Measurements from ENCODE around the gene PTH2R. TPM values are rescaled to one million over a fixed set of nuclear protein-coding genes. Genes with fewer than 3 reads are reported as not detected.
A peak's percentile ranks its signal among the peaks of the same experiment; 100 is the strongest.

PTH2R gene
- total and polyA plus RNA-seq, 9 of the 15 experiments (the other 6 are each of a cell fraction or from before 2014, with no cell fraction given) = 2.7 to 8.8 (median 4.2) TPM

- ChIA-PET CTCF (ENCODE audit: low intra/inter-chr PET ratio) (no interaction called here), POLR2A (no interaction called here)
- intact Hi-C loops (cut with micrococcal nuclease) (no loop called here), in situ Hi-C loops (cut with MboI) (no loop called here)
- Histone ChIP-seq H3K4me2 (ENCODE audit: insufficient read depth, low read length) (no peak overlapping the region), H3K9me1 (ENCODE audit: control insufficient read depth, insufficient read depth, low read length) (no peaks in the 10 kb centered on the region), H3K4me1 (replicated peaks in 1 of 2; ENCODE audit: control insufficient read depth in 2 of 2, insufficient read depth in 2 of 2, low read length in 2 of 2) (peaks cover 0 to 10% of the 10 kb centered on the region in 2 experiments; a peak in 2 of 5 replicates), H3K4me3 (no peak overlapping the region), H3K79me2 (ENCODE audit: control insufficient read depth, insufficient read depth, low read length) (no peaks in the 10 kb centered on the region), H3K27me3 (ENCODE audit: control insufficient read depth in 2 of 2, insufficient read depth in 2 of 2, low read length in 2 of 2) (no peaks in the 10 kb centered on the region), H4K20me1 (replicated peaks; ENCODE audit: control insufficient read depth, insufficient read depth, low read length) (no peaks in the 10 kb centered on the region), H3K36me3 (ENCODE audit: control insufficient read depth, insufficient read depth, low read length) (no peaks in the 10 kb centered on the region), H3K9me3 (replicated peaks; ENCODE audit: control insufficient read depth, insufficient read depth, low read depth, low read length) (no peaks in the 10 kb centered on the region), H3K9ac (ENCODE audit: insufficient read depth in 1 of 2, low read depth in 2 of 2, low read length in 2 of 2) (no peak overlapping the region), H2AFZ (ENCODE audit: low read depth, low read length) (no peak overlapping the region), H3K27ac (ENCODE audit: extremely low read depth, low read depth, low read length) (no peak overlapping the region)
- WGBS (ENCODE audit: insufficient coverage, low coverage, missing lambda C conversion rate) = 7% methylated on average over 4 of the region's 4 CpGs
- no peak for DNase-seq (ENCODE audit: extremely low read depth in 1 of 4, low spot score in 3 of 4)
- no peak for ATAC-seq
- no TSS peak for BruUV-seq (replicated peaks)
- no peak for TF ChIP-seq HDAC2 (IDR thresholded peaks at IDR 0.05)
- no peak for TF ChIP-seq GTF2B (IDR thresholded peaks at IDR 0.05; ENCODE audit: extremely low read depth, insufficient read length)
- peak; percentile 31 for TF ChIP-seq MEIS2 (IDR thresholded peaks at IDR 0.05; ENCODE audit: partially characterized antibody)
- no peak for TF ChIP-seq PBX2 (CRISPR knock-in tag; IDR thresholded peaks at IDR 0.05; ENCODE audit: low read depth)
- 0 out of 2 replicates have a peak, but pooled peaks have one; percentile 28 for TF ChIP-seq PBX2 (tag; conservative IDR thresholded peaks at IDR 0.05; ENCODE audit: low read depth)
- TF ChIP-seq PKNOX1 (IDR thresholded peaks at IDR 0.05) = peak; percentile 69; the same call in 1 of the 2 replicates
- TF ChIP-seq RB1 (IDR thresholded peaks at IDR 0.05; ENCODE audit: low read depth) = no peak
- no peak for TF ChIP-seq CHD4 (IDR thresholded peaks at IDR 0.05; ENCODE audit: insufficient read depth, insufficient replicate concordance, low read depth, low read length, poor library complexity, severe bottlenecking)
- FAIRE-seq = no peak
Observed at GRCh38 chr2:208366215-208367127, 40.1 kb upstream of the PTH2R start.
